NCI-H774 (cell line): Measurements from ENCODE around the gene MSTN.

Experiments
- DNase-seq: peaks from one replicate; lab custom pipeline; 2025; lab: John Stamatoyannopoulos, UW

Gene MSTN

DNA sequence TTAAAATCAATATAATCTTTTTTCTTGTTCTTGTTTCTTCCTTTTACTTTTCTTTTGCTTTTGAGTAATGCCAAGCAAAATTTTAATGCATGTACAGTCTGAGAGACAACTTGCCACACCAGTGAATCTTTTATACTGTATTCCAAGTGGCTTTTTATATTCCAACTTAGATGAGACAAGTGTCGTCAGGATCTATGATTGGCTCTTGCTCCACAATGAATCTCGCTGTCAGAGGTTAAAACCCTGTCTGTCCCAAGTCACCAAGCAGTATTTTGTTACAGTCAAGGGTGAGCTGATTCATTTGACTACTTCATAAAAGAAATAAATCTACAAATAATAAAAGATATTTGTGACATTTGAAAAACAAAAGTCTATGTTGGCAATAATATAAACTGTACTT lies at the start of gene MSTN:
TSS of gene MSTN (minus strand) at position 129 of the 400 bp plus-strand sequence. CDS start 133 bp downstream, outside the sequence.
- no peak for DNase-seq

DNA sequence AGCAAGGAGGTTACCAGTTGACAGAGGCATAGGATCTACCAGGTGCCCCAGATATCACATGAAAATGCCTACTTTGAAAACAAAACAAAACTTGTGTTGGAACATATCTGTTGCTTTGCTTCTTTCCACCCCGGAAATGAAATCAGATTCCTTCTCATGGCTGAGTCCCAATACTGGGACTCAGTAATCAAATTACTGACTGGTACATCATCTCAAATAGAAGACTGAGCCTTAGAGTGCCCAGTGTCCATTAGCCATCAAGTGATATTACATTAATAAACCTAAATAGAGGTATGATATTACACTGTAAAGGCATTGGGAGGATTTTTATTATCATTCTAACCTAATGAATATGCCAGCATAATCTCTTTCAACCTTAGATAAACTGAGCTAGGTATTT lies 48.6 kb upstream of the MSTN start:
- no peak for DNase-seq

DNA sequence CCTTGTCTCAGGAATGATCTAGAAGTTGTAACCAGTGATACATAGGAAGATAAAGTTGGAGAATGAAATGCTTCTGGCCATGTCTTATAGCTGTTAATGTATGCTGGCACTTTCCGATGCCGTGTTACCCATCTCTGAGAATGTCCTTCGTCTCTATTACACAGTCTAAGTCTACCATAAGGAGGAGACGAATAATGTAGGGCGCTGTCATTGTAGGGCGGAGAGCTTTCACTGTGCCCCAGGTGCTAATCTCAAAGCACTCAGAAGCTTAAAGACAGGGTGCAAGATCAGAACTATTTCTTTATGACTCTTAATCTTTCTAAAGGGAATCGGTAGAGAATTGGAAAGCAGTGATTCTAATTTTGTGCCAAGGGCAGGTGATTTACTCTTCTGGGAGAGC lies 48.2 kb upstream of the MSTN start:
- no peak for DNase-seq

DNA sequence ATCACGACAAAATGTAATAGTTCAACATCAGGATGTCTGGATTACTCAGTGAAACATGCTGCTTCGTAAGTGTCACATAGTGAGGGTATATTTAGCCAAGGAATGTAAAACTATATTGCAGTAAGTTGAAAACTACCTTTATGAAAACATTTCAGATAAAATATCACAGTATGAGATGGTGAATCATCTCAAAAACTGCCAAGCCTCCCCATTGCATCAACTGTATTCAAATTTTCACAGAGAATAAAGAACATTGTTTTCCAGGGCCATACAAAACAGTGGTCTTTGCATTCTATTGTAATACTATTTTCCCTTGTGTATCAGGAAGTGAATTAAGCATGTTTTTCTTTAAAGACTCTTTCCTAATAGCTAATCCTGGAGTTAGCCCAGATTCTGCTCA lies 47.6 kb upstream of the MSTN start:
- no peak for DNase-seq

DNA sequence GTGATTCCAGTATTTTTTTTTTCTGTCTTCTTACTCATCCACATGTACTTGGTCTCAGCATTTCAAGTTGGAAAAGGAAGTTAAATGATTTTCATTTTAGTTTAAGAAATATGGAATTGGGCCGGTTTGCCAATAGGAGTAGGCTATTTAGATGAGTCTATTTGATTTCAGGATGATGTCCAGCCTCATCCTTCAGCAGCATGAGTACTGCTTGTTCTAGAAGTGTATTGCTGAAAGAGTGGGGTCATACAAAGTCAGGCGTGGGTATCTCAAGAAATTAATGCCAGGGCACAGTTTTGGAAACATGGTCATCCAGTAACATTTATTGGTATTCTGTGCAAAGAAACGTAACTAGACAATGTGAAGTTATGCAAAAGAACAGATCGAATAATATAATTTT lies 44.9 kb upstream of the MSTN start:
- no peak for DNase-seq

DNA sequence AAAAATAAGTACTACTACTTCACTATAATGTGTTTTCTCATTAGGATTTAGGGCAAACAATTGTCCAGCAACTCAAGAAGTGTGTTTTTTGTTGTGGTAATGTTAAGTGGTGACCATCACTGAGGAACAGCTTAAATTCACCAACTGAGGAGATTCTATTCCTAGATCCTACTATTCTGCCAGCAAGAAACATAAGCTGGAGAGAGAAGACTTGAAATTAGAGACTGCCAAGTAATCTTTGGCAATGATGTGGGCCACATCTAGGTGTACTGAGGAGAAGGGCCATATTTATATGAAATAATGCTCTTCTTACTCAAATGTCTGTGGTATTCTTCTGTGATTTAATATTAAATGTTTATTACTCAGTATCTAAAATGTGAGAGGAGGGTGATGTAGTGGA lies 44.3 kb upstream of the MSTN start:
- no peak for DNase-seq

DNA sequence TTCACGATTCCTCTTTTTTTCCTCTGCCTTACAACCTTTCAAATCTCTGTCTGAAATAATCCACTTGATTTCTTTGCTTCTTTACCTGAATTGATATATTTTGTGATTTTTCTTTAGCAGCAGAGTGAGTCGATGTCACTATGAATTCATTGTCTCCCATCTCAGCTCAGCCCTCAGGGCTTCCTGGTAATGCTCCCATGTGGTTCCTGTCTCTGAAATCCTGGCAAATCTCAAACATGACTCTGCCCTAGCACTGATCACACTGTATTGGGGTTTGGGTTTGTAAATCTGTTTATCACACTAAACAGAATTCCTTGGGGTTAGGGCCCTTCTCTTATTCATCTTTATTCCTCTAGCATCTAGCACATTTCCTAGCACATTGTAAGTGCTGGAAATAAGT lies 43.0 kb upstream of the MSTN start:
- no peak for DNase-seq

DNA sequence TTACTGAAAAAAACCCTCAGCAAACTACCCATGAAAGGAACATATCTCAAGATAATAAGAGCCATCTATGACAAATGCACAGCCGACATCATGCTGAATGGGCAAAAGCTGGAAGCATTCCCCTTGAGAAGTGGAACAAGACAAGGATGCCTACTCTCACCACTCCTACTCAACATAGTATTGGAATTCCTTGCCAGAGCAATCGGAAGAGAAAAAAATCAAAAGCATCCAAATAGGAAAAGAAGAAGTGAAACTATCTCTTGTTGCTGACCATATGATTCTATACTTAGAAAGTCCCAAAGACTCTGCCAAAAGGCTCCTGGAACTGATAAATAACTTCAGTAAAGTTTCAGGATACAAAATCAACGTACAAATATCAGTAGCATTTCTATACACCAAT lies 40.6 kb upstream of the MSTN start:
- no peak for DNase-seq

DNA sequence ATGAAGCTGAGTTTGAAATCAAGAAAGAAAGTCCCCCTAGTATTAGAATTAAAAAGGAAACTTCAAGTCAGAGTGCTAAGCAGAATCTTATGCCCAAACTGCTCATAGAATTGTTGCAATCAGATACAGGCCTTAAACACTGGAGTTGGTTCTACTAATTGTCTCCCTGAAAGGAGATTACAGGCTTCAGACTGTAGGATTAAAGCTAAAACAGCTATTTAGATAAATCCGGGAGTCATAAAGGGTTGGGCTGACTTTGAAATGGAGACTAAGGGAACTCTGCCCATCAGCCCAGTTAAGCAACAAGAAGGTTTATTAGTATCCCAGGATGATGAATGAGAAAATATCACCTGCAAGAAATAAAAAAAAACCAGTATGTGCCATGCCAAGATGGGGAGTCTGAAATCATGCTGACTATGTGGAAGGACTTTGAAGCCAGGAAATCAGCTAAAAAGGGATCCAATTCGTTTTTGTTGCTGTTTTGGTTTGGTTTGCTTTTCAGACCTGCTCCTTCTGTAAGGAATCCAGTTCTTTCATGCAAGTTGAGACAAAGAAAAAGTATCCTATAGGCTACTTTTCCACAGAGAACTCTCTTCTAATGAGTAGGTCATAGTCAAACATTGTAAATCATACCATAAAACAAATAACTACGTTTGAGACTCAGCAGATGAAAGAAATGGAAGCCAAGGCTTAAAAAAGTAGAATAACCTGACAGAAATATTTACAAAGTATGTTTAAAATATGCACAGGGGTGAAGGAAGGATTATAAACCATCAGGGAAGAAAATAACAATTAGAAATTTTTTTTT lies 37.6 kb upstream of the MSTN start:
- DNase-seq = no peak

DNA sequence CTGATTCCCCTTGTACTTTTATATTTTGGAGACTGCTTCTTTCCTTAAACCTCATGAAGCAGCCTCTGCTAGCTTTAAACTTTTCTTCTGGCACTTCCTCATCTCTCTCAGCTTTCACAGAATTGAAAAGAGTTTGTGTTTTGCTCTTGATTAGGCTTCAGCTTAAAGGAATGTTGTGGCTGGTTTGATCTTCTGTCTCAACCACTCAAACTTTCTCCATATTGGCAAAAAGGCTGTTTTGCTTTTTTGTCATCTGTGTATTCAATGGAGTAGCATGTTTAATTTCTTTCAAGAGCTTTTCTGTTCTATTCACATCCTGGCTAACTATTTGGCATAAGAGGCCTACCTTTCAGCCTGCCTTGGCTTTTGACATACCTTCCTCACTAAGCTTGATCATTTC lies 36.3 kb upstream of the MSTN start:
- DNase-seq = no peak

DNA sequence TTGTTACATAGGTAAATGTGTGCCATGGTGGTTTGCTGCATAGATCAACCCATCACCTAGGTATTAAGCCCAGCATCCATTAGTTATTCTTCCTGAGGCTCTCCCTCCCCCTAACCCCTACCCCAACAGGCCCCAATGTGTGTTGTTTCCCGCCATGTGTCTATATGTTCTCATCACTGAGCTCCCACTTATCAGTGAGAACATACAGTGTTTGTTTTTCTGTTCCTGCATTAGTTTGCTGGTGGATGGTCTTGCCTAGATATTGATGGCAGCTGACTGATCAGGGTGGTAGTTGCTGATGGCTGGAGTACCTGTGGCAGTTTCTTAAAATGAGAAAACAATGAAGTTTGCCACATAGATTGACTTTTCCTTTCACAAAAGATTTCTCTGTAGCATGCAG lies 34.6 kb upstream of the MSTN start:
- no peak for DNase-seq

DNA sequence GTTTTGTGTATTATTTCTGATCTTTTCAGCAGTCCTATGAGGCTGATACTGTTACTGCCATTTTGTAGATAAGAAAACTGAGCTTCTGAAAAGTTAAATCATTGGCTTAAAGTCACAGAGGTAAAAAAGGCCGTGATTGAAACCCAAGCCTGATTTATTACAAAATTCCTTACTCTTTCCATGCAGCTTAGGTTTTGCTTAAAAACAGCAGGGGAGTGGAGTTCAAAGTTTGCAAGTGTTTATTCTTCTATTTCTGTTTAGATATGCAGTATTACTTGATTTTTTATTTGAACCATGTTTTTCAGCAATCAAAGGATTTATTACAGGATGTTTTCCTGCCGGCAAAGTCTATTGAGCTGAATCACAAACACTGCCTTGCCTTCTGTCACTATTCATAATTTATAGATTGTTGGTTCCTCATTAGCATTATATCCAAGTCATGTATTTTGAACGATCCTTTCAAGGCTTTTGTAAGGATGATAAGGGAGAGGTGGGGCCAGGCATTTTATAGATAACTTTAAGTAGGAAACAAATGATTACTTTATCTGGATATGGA lies 31.9 kb upstream of the MSTN start:
- DNase-seq = no peak

DNA sequence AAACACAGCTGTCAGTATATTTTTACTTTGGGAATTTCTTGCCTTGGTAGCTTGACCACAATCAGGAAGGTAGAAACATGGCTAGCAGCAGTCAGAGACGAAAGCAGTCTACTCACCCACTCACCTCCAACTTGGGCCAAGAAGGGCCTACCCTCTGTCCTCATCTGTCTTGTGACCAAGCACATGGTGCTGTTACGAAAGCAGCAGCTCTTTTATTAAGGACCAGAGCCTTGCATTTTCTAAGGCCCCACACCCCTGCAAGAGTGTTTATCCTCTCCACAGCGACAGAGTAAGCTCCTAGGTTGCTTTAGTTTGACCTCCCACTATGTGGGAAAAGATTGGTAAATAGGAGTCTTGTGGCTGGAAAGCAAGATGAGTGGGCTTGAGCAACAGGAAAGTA lies 31.3 kb upstream of the MSTN start:
- no peak for DNase-seq

DNA sequence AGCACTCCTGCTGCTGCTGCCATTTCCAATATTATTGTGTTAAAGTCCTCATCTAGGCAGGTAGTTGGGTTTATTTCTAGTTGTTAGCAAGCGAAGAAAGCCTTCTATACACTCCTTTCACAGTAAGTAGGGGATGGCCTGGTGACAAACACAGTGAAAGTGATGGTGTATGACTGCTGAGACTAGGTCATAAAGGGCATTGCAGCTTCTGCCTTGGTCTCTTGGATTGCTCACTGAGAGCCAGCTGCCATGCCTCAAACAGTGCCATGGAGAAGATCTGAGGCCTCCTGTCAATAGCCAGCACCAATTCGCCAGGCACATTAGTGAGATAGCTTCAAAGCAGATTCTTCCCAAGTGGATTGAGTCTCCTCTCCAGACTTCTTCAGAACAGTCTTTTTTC lies 27.6 kb upstream of the MSTN start:
- no peak for DNase-seq

DNA sequence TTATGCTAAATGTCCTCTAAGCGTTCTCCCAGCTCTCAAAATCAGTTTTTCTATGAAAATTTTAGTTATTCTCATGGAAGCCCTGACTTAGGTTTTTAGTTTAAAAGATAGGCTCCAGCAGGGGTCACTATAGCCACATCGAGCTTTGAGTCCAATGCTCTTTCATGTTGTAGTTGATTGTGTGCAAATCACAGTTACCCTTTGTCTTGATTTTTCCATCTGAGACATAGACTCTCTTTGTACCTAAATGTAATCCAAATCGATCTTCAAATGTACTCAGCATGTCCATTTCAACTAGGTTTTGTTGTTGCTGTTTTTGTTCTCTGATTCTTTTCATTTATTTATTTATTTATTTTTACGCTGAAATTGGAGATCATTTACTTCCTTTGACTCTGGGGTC lies 26.4 kb upstream of the MSTN start:
- DNase-seq = peak; percentile 55

DNA sequence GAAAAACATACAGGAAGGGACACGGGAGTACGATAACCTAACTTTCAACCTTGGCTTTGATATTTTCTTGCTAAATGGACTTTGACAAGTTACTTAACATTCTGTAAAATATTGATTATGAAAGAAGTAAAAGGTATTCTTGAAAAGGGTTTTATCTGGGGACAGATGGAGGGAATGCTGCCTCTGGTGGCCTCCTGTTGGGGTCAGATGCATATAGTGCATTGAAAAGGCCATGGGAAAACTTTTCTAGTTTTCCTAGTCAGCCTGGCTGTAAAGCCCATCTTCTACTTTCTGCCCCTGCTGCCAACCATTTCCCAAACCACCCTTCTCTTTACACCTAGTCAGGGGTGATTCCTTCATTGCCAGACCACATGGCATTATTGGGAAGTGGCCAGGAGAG lies 22.2 kb upstream of the MSTN start:
- no peak for DNase-seq

DNA sequence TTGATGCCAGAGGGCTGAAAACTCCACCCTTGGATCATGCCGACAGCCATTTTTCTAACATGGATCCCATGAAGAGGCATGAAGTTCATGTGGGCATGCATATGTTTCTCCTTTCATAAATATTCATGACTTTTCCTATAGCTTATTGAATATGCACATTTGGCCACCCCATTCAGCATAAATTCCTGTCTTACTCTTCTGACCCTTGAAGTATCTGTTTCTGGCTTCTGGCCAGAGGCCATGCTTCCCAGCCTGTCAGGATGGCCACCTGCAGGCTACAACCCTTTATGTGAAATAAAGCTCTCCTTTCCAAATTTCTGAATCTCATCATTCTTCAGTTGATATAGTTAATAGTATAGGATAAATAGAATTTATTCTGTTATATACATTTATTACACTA lies 19.6 kb upstream of the MSTN start:
- no peak for DNase-seq

DNA sequence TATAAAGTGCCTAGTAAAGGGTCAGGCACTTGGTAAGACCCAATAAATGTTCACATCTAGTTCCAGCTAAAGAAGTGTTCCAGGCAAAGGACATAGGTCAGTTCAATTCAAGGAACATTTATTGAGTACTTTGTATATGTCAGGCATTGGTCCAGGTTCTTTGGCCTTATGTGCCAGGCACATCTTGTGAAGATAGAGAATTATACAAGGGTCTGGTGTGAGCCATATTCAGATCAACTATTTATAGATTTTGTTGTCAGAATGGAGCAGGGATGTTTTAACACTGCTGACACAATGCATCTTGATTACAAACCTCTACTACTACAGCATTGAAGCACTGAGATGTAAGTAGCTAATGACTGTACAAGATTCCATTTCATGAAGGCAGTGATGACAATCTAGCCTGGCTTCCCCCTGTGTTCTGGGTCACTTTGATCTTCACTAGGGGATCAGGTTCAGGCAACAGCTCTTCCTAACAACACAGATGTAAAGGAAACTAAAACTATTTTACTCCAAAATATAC lies 18.1 kb upstream of the MSTN start:
- DNase-seq = no peak

DNA sequence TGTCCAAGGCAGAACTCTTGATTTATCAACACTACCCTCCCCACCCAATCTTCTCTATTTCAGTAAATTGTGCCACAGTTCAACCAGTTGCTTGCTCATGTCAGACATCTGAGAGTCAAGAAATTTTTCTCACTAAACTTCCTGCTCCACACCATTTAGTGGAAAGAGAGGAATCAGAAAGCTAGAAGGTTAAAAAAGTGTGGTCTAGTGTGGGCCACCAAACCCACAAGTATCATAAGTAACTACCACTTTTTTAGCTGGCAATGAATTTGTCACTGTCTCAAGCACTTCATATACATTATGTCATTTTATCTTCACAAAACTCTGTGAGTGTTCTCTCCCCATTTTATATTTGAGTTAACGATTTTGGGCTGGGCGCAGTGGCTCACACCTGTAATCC lies 16.6 kb upstream of the MSTN start:
- DNase-seq = no peak

DNA sequence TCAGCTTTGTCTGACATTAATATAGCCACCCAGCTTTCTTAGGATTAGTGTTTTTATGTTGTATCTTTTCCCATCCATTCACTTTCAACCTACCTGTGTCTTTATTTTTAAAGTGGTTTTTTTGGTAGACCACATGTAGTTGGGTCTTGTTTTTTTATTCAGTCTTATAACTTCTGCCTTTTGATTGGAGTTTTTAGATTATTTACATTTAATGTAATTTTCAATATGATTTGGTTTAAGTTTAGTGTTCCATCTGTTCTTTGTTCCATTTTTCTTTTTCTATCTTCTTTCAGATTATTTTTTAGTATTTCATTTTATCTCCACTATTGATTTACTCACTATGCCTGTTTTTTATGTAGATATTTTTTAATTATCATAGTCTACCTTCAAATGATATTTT lies 13.1 kb upstream of the MSTN start:
- DNase-seq = no peak

DNA sequence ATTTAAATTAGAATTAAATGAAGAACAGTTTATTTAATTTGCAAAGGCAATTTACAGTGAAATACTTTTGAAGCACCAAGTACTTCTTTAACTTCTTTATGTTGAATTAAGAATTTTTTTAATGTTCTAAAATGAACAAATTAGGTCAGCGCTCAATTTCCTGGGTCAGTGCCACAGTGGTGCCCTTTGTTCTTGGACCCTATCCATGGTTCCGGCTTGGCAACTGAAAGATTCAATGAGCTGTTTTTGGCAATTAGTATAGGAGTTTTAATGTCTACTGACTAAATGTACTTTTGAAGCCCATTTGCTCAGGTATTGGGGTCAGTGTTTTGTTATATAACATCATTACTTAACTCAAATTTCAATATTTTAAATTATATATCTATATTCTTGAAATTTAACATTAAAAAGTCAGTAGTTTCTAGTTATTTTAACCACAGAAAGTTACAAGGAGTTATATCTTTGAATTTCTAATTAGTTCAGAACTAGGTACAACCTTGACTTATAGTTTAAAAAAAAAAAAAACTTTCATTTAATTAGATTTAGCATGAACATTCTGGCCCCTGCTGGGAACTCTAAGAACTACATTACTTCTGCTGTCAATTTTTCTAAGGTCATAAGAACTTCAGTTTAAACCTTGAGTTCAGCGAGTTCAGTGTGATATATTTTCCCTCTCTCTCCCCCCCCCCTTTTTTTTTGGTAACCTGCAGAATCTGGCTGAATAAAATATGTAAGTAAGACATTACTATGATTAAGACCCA lies 7.6 kb upstream of the MSTN start:
- no peak for DNase-seq

DNA sequence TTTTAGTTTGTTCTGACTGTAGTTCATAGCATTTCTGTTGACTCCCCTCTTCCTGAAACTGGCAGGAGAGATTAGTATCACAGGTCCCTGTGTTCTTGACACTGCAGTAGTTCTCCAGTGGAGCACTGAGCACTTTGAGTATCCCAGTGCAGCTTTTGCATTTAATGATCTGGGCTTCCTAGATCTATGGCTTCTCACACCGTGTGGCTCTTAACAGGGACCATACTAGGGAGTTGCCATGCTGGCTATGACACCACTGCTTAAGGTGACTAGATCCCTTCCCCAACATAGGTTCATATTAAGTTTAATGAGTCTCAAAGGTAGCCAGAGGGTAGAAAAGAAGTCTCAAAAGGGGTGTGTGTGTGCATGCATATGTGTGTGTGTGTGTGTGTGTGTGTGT lies 6.2 kb upstream of the MSTN start:
- no peak for DNase-seq

DNA sequence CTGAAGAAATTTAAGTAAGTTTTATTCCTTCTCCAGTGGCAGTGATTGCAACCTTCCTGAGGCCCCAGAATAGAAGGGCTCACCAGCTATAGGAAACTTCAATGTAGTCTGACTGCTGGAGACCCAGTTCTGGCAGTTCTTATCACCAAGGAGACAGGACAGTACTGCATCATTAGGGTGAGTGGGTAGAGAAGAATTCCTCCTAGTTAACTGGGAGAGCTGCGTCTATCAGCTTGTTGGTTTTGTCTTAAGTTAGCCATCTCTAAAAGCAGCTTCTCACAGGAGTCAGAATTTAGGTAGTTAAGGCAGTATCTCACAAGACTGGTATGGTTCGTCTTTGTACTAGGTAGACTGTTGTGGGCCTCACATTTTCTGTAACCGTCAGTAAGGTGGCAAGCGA lies 3.3 kb upstream of the MSTN start:
- no peak for DNase-seq
